ENCODE measurements around the gene APCDD1.

- TF ChIP-seq POLR2A (IDR thresholded peaks at IDR 0.05; ENCODE audit: low read length) (no peak), GATA1 (IDR thresholded peaks at IDR 0.05; ENCODE audit: low read depth, low read length) (no peak)
Measured at GRCh38 chr18:10419420-10420103, 34.9 kb upstream of the APCDD1 start.

All from erythroblast (primary cell).